ENCODE data around the gene TGM2.

Gene TGM2

DNA sequence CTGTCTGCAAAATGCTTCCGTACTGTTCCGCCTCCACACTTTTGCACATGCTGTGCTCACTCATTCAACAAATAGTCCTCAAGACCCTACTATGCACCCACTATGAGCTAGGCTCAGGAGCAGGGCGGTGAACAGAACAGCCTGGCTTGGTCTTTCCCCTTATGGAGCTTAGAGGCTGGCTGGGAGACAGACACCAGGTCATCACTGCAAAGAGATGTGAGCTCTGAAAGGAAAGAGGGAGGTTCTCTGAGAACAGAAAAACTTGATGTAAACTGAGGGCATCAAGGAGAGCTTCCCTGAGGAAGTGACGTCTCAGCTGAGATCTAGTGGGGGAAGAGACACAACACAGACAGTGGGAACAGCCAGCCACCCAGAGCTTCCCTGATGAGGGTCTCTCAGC is 31.0 kb upstream of the TGM2 start:
- Histone ChIP-seq H3K27me3 (ENCODE audit: control insufficient read depth, insufficient read depth, low read length) (no peaks in the 10 kb centered on the region), H3K36me3 (ENCODE audit: control insufficient read depth, insufficient read depth, low read length) (no peaks in the 10 kb centered on the region), H3K4me1 (ENCODE audit: control insufficient read depth, insufficient read depth, low read length) (no peaks in the 10 kb centered on the region), H3K27ac (ENCODE audit: low read depth, low read length) (no peak overlapping the region), H3K4me3 (ENCODE audit: low read length) (no peak overlapping the region), H3K9ac (ENCODE audit: low read length) (no peak overlapping the region)

DNA sequence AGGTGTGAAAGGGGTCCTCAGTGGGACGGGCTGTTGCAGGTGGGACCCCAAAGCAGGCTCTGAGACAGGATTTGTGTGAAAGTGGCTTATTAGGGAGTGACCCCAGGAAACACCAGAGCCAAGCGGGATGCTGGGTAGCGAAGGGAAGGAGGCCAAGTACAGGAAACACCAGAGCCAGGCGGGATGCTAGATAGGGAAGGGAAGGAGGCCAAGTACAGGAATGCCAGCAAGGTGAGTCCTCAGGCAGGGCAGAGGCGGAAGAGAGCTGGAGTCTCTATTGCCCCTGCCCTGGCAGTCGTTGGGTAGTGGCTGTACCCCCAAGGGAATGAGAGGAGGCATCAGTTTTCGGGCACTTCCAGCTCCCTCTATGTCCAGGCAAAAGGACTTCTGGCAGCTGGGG is 30.5 kb upstream of the TGM2 start:
- H3K4me1 ChIP-seq (ENCODE audit: control insufficient read depth, insufficient read depth, low read length): no peaks in the 10 kb centered on the region
- H3K27me3 ChIP-seq (ENCODE audit: control insufficient read depth, insufficient read depth, low read length): no peaks in the 10 kb centered on the region
- H3K9ac ChIP-seq (ENCODE audit: low read length): no peak overlapping the region
- H3K36me3 ChIP-seq (ENCODE audit: control insufficient read depth, insufficient read depth, low read length): no peaks in the 10 kb centered on the region
- no peak overlapping the region for H3K27ac ChIP-seq (ENCODE audit: low read depth, low read length)
- no peak overlapping the region for H3K4me3 ChIP-seq (ENCODE audit: low read length)

- H3K4me1 ChIP-seq (ENCODE audit: control insufficient read depth, insufficient read depth, low read length): no peaks in the 10 kb centered on the region
Observed at GRCh38 chr20:38194971-38195504, 30.0 kb upstream of the TGM2 start.

DNA sequence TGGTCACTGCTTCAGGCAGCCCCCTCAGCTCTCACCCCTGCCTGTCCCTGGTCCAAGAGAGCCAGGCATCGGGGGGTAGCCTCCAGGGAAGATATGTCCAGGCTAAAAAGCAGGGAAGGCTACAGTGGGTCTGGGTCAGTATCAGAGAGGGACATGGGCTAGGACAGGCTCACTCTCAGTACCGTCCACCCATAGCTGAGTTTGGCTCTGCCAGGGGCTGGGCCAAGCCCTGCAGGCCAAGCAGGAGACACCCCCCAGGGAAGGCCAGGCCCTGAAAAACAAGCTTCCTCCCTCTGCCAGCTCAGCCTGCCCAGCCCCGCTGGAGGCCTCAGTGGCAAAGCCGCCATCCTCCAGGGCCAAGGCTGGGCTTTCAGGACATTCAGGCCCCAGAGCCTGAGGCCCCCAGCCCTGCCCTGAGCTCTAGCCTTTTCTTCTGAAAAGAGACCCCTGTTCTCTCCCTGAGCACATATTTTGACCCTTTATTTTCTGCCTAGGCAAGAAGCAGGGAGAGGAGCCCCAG is 28.6 kb upstream of the TGM2 start:
- Histone ChIP-seq H3K4me1 (ENCODE audit: control insufficient read depth, insufficient read depth, low read length) (no peaks in the 10 kb centered on the region), H3K4me3 (ENCODE audit: low read length) (no peak overlapping the region), H3K27me3 (ENCODE audit: control insufficient read depth, insufficient read depth, low read length) (no peaks in the 10 kb centered on the region), H3K27ac (ENCODE audit: low read depth, low read length) (no peak overlapping the region), H3K9ac (ENCODE audit: low read length) (no peak overlapping the region), H3K36me3 (ENCODE audit: control insufficient read depth, insufficient read depth, low read length) (no peaks in the 10 kb centered on the region)

More at GRCh38 chr20:38194971-38195504, 30.0 kb upstream of the TGM2 start:
- Histone ChIP-seq H3K27me3 (ENCODE audit: control insufficient read depth, insufficient read depth, low read length) (no peaks in the 10 kb centered on the region), H3K9ac (ENCODE audit: low read length) (no peak overlapping the region), H3K36me3 (ENCODE audit: control insufficient read depth, insufficient read depth, low read length) (no peaks in the 10 kb centered on the region), H3K4me3 (ENCODE audit: low read length) (no peak overlapping the region), H3K27ac (ENCODE audit: low read depth, low read length) (no peak overlapping the region)

DNA sequence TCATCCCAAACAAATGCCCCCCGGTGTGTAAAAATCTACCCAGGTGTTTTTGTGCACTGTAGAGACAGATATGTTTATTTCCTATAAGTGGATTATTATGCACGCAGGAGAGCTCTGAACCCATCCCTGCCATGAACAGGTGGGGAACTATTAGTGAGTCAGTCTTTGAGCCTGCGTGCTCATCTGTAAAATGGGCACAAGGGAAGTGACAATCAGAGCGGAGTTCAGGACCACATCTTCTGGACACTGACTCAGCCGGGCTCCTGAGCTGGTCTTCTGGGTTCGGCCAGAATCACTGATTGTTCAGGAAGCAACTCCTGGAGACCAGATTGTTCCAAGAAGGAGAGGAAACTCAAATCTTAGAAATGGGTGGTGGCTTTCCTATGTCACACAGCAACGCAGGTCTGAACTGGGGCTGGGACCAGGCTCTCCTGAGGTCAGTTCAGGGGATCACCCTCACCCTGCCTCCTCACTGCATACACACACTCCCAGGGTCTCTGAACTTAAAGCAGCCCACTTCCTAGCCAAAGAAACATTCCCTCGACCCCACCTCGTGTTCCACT is 27.3 kb upstream of the TGM2 start:
- H3K27ac ChIP-seq (ENCODE audit: low read depth, low read length): no peak overlapping the region
- no peak overlapping the region for H3K9ac ChIP-seq (ENCODE audit: low read length)
- no peaks in the 10 kb centered on the region for H3K36me3 ChIP-seq (ENCODE audit: control insufficient read depth, insufficient read depth, low read length)
- H3K27me3 ChIP-seq (ENCODE audit: control insufficient read depth, insufficient read depth, low read length): no peaks in the 10 kb centered on the region
- H3K4me3 ChIP-seq (ENCODE audit: low read length): no peak overlapping the region
- H3K4me1 ChIP-seq (ENCODE audit: control insufficient read depth, insufficient read depth, low read length): no peaks in the 10 kb centered on the region

DNA sequence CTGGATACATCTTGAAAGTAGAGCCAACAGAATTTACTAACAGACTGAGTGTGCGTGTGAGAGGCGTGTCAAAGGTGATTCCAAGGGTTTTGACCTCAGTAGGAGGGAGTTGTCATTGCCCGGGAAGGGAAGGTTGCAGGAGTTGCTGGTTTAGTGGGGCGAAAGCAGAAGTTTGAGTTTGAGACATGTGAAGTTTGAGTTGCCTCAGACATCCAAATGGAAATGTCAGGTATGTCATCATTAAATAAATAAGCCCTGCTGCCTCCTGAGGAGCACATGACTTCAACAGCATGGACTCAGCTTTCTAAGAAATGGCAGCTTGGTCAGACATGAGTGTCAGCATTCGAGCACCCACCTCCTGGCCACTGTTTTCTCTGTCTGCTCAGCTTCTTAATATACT is 26.6 kb upstream of the TGM2 start:
- no peak overlapping the region for H3K27ac ChIP-seq (ENCODE audit: low read depth, low read length)
- H3K27me3 ChIP-seq (ENCODE audit: control insufficient read depth, insufficient read depth, low read length): no peaks in the 10 kb centered on the region
- H3K9ac ChIP-seq (ENCODE audit: low read length): no peak overlapping the region
- no peaks in the 10 kb centered on the region for H3K36me3 ChIP-seq (ENCODE audit: control insufficient read depth, insufficient read depth, low read length)
- H3K4me1 ChIP-seq (ENCODE audit: control insufficient read depth, insufficient read depth, low read length): no peaks in the 10 kb centered on the region
- no peak overlapping the region for H3K4me3 ChIP-seq (ENCODE audit: low read length)

DNA sequence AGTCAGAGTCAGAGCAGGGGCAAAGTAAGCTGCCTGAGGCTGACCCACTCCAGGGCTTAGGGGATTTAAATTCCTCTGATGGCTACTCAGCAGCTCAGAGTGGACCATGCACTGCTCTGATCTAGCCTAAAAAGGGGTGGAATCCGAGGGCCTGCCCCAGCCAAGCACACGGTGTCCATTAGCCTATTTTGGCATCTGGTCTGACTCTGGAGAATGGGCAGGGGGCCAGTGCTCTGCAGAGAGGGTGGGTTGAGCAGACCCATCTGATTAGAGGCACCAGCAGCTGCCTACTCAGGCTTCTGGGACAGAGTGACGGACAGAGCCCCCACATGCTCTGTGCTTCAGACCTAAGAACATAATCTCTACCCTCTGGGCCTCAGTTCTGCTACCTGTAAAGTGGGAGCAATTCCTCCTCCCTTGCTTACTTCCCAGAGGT is 25.9 kb upstream of the TGM2 start:
- H3K36me3 ChIP-seq (ENCODE audit: control insufficient read depth, insufficient read depth, low read length): no peaks in the 10 kb centered on the region
- H3K9ac ChIP-seq (ENCODE audit: low read length): no peak overlapping the region
- H3K27ac ChIP-seq (ENCODE audit: low read depth, low read length): no peak overlapping the region
- H3K4me1 ChIP-seq (ENCODE audit: control insufficient read depth, insufficient read depth, low read length): no peaks in the 10 kb centered on the region
- no peaks in the 10 kb centered on the region for H3K27me3 ChIP-seq (ENCODE audit: control insufficient read depth, insufficient read depth, low read length)
- H3K4me3 ChIP-seq (ENCODE audit: low read length): no peak overlapping the region

DNA sequence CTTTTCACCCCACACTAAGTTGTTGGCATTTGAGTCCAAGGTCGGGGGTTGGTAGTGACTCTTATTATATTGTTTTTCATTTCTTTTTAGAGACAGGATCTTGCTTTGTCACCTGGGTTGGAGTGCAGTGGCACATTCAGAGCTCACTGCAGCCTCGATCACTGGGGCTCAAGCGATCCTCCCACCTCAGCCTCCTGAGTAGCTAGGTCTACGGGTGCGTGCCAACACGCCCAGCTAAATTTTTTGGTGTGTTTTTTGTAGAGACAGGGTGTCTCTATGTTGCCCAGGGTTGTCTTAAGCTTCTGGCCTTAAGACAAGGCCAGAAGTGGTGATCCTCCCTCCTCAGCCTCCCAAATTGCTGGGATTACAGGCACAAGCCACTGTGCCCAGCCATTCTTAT is 25.1 kb upstream of the TGM2 start:
- Histone ChIP-seq H3K27me3 (ENCODE audit: control insufficient read depth, insufficient read depth, low read length) (no peaks in the 10 kb centered on the region), H3K36me3 (ENCODE audit: control insufficient read depth, insufficient read depth, low read length) (no peaks in the 10 kb centered on the region), H3K4me1 (ENCODE audit: control insufficient read depth, insufficient read depth, low read length) (no peaks in the 10 kb centered on the region), H3K27ac (ENCODE audit: low read depth, low read length) (no peak overlapping the region), H3K9ac (ENCODE audit: low read length) (no peak overlapping the region), H3K4me3 (ENCODE audit: low read length) (no peak overlapping the region)

GRCh38 chr20:38187517-38187916 is 22.4 kb upstream of the TGM2 start:
- H3K4me1 ChIP-seq (ENCODE audit: control insufficient read depth, insufficient read depth, low read length): no peaks in the 10 kb centered on the region
- no peak overlapping the region for H3K9ac ChIP-seq (ENCODE audit: low read length)
- H3K27ac ChIP-seq (ENCODE audit: low read depth, low read length): no peak overlapping the region
- H3K36me3 ChIP-seq (ENCODE audit: control insufficient read depth, insufficient read depth, low read length): no peaks in the 10 kb centered on the region
- H3K27me3 ChIP-seq (ENCODE audit: control insufficient read depth, insufficient read depth, low read length): no peaks in the 10 kb centered on the region
- H3K4me3 ChIP-seq (ENCODE audit: low read length): no peak overlapping the region

GRCh38 chr20:38186788-38187221 is 21.7 kb upstream of the TGM2 start:
- no peak overlapping the region for H3K9ac ChIP-seq (ENCODE audit: low read length)
- H3K27ac ChIP-seq (ENCODE audit: low read depth, low read length): no peak overlapping the region
- H3K4me1 ChIP-seq (ENCODE audit: control insufficient read depth, insufficient read depth, low read length): no peaks in the 10 kb centered on the region
- H3K36me3 ChIP-seq (ENCODE audit: control insufficient read depth, insufficient read depth, low read length): no peaks in the 10 kb centered on the region
- H3K4me3 ChIP-seq (ENCODE audit: low read length): no peak overlapping the region
- H3K27me3 ChIP-seq (ENCODE audit: control insufficient read depth, insufficient read depth, low read length): no peaks in the 10 kb centered on the region

DNA sequence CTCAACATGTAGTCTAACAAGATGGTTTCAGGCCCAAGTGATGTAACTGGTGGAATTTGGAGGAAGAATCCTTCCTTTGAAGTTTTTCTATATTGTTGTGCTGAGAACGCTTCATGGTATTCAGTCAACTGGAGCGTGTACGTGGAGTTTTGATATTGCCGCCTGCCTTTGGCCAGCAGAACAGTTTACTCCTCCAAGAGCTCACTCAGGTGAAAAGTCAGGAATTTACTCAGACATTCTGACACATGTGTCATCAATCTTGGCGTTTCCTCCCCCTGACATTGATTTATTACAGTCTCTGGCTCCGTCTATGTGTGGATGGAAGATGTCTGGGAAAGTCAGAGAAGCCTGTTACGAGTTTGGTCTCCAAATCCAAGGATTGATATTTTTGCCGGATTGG is 19.0 kb upstream of the TGM2 start:
- no peaks in the 10 kb centered on the region for H3K27me3 ChIP-seq (ENCODE audit: control insufficient read depth, insufficient read depth, low read length)
- no peaks in the 10 kb centered on the region for H3K36me3 ChIP-seq (ENCODE audit: control insufficient read depth, insufficient read depth, low read length)
- H3K27ac ChIP-seq (ENCODE audit: low read depth, low read length): no peak overlapping the region
- no peak overlapping the region for H3K9ac ChIP-seq (ENCODE audit: low read length)
- H3K4me1 ChIP-seq (ENCODE audit: control insufficient read depth, insufficient read depth, low read length): no peaks in the 10 kb centered on the region
- no peak overlapping the region for H3K4me3 ChIP-seq (ENCODE audit: low read length)

GRCh38 chr20:38181971-38182370 is 16.9 kb upstream of the TGM2 start:
- Histone ChIP-seq H3K9ac (ENCODE audit: low read length) (no peak overlapping the region), H3K4me1 (ENCODE audit: control insufficient read depth, insufficient read depth, low read length) (no peaks in the 10 kb centered on the region), H3K27me3 (ENCODE audit: control insufficient read depth, insufficient read depth, low read length) (no peaks in the 10 kb centered on the region), H3K36me3 (ENCODE audit: control insufficient read depth, insufficient read depth, low read length) (no peaks in the 10 kb centered on the region), H3K4me3 (ENCODE audit: low read length) (no peak overlapping the region), H3K27ac (ENCODE audit: low read depth, low read length) (no peak overlapping the region)

- H3K4me1 ChIP-seq (ENCODE audit: control insufficient read depth, insufficient read depth, low read length): no peaks in the 10 kb centered on the region
- H3K27ac ChIP-seq (ENCODE audit: low read depth, low read length): no peak overlapping the region
- H3K36me3 ChIP-seq (ENCODE audit: control insufficient read depth, insufficient read depth, low read length): no peaks in the 10 kb centered on the region
- H3K4me3 ChIP-seq (ENCODE audit: low read length): no peak overlapping the region
- H3K9ac ChIP-seq (ENCODE audit: low read length): no peak overlapping the region
- no peaks in the 10 kb centered on the region for H3K27me3 ChIP-seq (ENCODE audit: control insufficient read depth, insufficient read depth, low read length)
Observed at GRCh38 chr20:38181207-38181801, 16.2 kb upstream of the TGM2 start.

Measured in rectal smooth muscle tissue (tissue), 1 donor.